GM12872 (cell line): ENCODE data around the gene CEMP1.

ENCODE experiments used
- CTCF ChIP-seq: IDR thresholded peaks from 3 replicates; pipeline ENCODE4 v1.5.1; 2011; ENCODE audit warnings: low read depth, mild to moderate bottlenecking, low read length, moderate library complexity; ENCODE audit not compliant: insufficient read depth

CEMP1 gene

DNA sequence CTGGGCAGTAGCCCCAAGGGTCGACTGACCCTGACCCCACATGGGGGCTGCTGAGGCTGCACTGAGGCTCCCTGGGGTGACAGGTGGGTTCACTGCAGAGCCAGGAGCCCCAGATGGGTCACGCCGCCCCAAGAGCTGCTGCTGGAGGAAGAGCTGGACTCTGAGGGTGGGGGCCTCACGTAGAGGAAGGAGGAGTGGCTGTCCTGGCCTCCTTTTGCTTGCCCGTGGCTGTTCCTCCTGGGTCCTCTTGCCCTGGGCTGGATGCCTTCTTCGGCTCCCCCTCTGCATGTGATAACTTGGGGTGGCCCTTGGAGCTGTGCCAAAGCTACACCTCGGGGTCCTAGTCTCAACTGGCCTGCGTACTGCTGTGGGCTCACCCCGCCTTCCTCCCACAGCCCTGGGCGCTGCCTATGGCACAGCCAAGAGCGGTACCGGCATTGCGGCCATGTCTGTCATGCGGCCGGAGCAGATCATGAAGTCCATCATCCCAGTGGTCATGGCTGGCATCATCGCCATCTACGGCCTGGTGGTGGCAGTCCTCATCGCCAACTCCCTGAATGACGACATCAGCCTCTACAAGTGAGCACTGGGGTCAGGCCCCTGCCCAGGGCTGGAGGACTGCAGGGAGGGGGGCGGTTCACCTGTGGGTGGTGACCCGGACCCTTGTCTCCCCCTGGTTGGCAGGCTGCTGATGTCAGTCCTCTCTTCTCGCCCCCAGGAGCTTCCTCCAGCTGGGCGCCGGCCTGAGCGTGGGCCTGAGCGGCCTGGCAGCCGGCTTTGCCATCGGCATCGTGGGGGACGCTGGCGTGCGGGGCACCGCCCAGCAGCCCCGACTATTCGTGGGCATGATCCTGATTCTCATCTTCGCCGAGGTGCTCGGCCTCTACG lies 12.1 kb downstream of the CEMP1 start:
- TF ChIP-seq CTCF, result no peak

GRCh38 chr16:2517954-2518605 lies 13.1 kb downstream of the CEMP1 start:
- no peak for TF ChIP-seq CTCF

DNA sequence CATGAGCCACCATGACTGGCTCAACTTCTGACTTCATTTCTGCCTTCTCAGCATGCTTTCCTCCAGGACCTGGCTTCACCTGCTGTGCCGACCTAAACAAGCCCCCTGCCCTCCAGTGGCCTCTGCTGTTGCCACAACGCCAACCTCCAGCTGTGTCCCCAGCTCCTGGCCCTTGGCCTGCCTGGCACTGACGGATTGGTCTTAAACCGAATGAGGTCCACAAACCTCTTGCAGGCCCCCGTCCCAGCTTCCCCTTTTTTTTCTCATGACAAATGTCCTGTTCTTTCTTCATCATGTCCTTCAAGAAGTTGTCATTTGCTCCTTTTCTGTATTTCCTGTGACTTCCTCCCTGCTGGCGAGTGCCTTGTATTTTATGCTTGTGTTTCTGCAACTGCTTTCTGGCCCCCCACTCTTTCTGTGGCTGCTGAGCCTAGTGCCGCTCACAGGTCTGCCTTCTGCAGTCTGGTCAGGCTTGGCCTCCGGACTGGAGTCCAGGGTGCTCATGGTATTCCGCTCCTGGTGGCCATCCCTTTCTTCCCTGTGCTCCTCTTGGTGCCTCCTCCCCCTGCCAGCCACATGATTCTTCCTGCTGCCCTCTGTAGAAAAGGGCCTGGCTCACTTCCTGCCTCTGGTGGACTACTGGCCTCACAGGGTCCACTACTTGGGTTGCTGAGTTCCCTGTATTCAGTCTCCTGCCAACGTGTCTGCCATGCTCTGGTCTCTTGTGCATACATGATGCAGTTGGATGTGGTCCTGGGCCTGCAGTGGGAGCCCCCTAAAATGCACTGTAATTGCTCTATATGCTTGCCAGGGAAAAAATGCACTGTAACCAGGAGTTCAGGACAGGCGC lies 14.6 kb downstream of the CEMP1 start:
- no peak for TF ChIP-seq CTCF

GRCh38 chr16:2515180-2515851 lies 15.9 kb downstream of the CEMP1 start:
- TF ChIP-seq CTCF, result no peak

DNA sequence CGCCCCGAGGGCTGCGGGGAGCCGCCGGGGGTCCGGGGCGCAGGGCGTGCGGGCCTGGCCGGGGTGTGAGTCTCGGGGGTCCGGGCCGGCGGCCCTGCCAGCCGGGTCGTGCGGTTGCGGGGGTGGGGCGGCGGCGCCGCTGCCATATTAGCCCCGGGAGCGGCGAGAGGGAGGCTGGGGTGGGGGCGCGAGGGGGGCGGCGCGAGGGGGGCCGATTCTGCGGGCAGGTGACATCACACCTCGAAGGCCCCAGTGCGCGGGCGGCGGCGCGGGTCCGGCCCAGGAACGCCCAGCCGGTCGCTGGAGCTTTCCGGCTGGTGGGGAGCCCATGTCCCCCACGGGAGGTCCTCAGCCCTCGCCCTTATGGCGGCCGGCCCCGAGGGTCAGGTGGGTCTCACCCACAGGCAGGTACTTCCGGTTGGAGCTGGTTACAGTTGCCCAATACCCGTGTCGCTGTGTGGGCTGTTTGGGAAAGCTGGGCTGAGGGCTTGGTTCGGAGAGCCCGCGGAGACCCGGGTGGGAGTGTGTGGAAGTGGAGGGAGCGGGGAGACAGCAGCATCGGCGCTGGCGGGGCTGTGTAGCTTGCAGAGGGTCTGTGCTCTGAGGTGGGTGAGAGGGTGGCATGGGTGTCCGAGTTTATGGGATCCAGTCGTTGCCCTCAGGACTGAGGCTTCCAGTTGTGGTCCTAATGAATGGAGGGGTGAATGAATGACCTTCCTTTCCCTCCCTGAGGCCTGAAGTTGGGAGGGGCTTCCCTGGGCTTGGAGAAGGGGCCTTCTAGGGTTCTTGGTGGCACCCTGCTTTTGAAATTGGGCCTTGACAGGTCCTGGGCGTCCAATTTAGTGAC lies 16.7 kb downstream of the CEMP1 start:
- no peak for TF ChIP-seq CTCF

- no peak for TF ChIP-seq CTCF
Measured at GRCh38 chr16:2513405-2514332, 17.5 kb downstream of the CEMP1 start, which contains the start of gene ATP6V0C. TSS of gene ATP6V0C (plus strand) at chr16:2513952. CDS start at chr16:2514104, 152 bp downstream.
